ENCODE measurements around the gene DENND1A. TPM values are rescaled to one million over a fixed set of nuclear protein-coding genes. Genes with fewer than 3 reads are reported as not detected.

DENND1A gene
- total RNA-seq, 1 donor from 2014 or later = 13.9 TPM

DNA sequence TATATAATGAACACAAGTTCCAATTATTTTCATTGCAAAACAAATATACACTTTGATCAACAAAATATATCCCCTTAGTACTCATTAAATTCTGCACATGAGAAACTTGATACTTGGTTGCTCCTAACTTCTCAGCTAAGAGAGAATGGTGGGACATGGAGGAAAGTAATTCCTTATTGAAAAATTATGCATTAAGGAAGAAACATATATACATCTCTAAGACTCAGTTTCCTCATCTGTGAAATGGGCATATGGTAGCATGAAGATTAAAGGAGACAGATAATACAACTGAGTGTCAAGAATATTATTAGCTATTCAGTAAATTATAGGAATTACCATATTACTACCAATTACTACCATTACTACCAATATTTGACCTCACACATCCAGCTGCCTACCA is 488.2 kb downstream of the DENND1A start:
- H3K36me3 Mint-ChIP-seq (ENCODE audit: unreplicated experiment) = no peaks in the 10 kb centered on the region
- no peak for DNase-seq
- H3K27ac Mint-ChIP-seq (ENCODE audit: unreplicated experiment) = no peak overlapping the region
- H3K4me3 Mint-ChIP-seq (ENCODE audit: unreplicated experiment) = no peak overlapping the region
- peaks cover 4% of the 10 kb centered on the region for H3K27me3 Mint-ChIP-seq (ENCODE audit: unreplicated experiment)
- H3K4me1 Mint-ChIP-seq (ENCODE audit: low read depth, unreplicated experiment) = peaks cover 13% of the 10 kb centered on the region
- no peaks in the 10 kb centered on the region for H3K9me3 Mint-ChIP-seq (ENCODE audit: unreplicated experiment)
- TF ChIP-seq, protein P1, sequence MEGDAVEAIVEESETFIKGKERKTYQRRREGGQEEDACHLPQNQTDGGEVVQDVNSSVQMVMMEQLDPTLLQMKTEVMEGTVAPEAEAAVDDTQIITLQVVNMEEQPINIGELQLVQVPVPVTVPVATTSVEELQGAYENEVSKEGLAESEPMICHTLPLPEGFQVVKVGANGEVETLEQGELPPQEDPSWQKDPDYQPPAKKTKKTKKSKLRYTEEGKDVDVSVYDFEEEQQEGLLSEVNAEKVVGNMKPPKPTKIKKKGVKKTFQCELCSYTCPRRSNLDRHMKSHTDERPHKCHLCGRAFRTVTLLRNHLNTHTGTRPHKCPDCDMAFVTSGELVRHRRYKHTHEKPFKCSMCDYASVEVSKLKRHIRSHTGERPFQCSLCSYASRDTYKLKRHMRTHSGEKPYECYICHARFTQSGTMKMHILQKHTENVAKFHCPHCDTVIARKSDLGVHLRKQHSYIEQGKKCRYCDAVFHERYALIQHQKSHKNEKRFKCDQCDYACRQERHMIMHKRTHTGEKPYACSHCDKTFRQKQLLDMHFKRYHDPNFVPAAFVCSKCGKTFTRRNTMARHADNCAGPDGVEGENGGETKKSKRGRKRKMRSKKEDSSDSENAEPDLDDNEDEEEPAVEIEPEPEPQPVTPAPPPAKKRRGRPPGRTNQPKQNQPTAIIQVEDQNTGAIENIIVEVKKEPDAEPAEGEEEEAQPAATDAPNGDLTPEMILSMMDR (IDR thresholded peaks at IDR 0.05; ENCODE audit: partially characterized antibody, unreplicated experiment) = no peak

DNA sequence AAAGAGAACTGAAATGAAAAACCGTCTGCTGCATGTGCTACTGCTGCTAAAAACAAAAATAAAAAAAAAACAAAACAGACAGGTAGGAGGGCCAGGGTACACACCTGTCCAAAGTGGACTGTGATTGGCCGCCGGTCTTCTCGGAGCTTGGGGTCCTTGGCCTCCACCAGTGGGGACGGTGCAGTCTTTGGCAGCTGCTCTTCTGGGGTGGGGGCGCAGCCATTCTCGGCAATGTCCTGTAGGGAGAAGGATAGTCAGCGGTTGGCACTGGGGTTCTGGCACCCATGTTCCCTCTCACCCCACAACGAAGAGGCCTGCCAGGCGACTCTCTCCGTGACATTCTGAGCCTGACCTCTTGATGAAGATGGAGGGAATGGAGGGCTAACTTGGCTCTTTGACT is 489.7 kb downstream of the DENND1A start:
- Mint-ChIP-seq H3K4me3 (ENCODE audit: unreplicated experiment) (no peak overlapping the region), H3K36me3 (ENCODE audit: unreplicated experiment) (no peaks in the 10 kb centered on the region), H3K27ac (ENCODE audit: unreplicated experiment) (no peak overlapping the region), H3K27me3 (ENCODE audit: unreplicated experiment) (no peaks in the 10 kb centered on the region), H3K9me3 (ENCODE audit: unreplicated experiment) (no peaks in the 10 kb centered on the region), H3K4me1 (ENCODE audit: low read depth, unreplicated experiment) (peaks cover 11% of the 10 kb centered on the region)
- no peak for DNase-seq
- TF ChIP-seq, protein P1 (IDR thresholded peaks at IDR 0.05; ENCODE audit: partially characterized antibody, unreplicated experiment) = no peak

DNA sequence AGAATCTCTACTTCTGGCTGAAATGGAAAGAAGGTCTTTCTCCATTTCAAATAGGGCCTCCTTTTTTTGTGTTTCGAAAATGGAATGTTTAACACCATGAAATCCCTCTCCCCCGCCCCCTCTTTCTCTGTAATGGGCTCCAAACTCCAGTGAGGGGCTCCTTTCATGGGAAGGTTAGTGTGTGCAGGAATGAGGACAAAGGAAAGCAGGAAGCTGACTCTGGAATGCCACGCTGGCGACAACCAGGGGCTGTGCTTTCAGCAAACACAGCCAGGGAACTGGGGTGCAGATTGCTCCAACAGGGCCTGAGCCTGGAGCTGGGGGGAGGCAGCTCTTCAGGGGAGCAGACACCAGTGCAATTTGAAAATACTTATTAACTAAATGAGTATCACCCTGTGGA is 491.1 kb downstream of the DENND1A start:
- Mint-ChIP-seq H3K27me3 (ENCODE audit: unreplicated experiment) (no peaks in the 10 kb centered on the region), H3K4me3 (ENCODE audit: unreplicated experiment) (no peak overlapping the region), H3K4me1 (ENCODE audit: low read depth, unreplicated experiment) (peaks cover 11% of the 10 kb centered on the region), H3K36me3 (ENCODE audit: unreplicated experiment) (no peaks in the 10 kb centered on the region), H3K9me3 (ENCODE audit: unreplicated experiment) (no peaks in the 10 kb centered on the region), H3K27ac (ENCODE audit: unreplicated experiment) (no peak overlapping the region)
- TF ChIP-seq, protein P1 (IDR thresholded peaks at IDR 0.05; ENCODE audit: partially characterized antibody, unreplicated experiment) = no peak
- no peak for DNase-seq

DNA sequence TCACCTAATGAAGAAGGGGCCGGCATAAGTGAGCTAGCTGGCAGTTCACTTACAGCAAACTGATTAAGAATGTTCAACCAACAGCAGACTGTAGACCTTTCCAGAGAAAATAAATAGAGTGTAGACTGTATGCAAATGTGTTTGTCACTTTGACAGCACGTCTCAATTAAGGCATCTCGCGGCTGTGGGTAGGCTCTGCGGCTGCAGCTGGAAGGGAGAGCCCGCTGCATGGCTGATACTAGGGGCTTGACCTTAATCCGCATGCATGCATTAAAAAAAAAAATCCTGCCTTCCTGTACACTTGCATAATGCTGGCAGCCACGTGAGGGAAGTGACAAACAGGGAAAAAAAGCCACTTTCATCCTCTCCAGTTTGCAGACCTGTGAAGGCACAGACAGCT is 491.6 kb downstream of the DENND1A start:
- Mint-ChIP-seq H3K36me3 (ENCODE audit: unreplicated experiment) (no peaks in the 10 kb centered on the region), H3K4me1 (ENCODE audit: low read depth, unreplicated experiment) (peaks cover 11% of the 10 kb centered on the region), H3K4me3 (ENCODE audit: unreplicated experiment) (no peak overlapping the region), H3K9me3 (ENCODE audit: unreplicated experiment) (no peaks in the 10 kb centered on the region), H3K27me3 (ENCODE audit: unreplicated experiment) (no peaks in the 10 kb centered on the region), H3K27ac (ENCODE audit: unreplicated experiment) (no peak overlapping the region)
- no peak for DNase-seq
- TF ChIP-seq, protein P1 (IDR thresholded peaks at IDR 0.05; ENCODE audit: partially characterized antibody, unreplicated experiment) = no peak

DNA sequence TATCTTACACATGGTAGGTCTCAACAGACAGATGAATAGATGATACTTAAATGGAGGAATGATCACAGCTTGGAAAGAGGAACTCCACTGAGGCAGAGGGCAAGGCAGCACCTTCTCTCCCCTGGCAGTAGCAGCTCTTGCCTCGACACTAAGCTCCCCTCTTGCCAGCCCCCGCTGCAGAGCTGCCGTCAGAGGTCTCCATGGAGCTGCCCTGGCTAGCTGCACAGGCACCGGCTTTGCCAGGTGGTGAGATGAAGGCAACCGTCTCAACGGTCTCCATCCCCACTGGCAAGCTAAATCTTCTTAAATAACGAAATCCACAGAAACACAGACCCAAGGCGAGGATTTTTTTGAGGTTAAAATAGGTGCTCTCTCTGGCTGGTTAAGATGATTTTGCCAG is 492.7 kb downstream of the DENND1A start:
- Mint-ChIP-seq H3K4me1 (ENCODE audit: low read depth, unreplicated experiment) (peaks cover 11% of the 10 kb centered on the region), H3K4me3 (ENCODE audit: unreplicated experiment) (no peak overlapping the region), H3K9me3 (ENCODE audit: unreplicated experiment) (no peaks in the 10 kb centered on the region), H3K27me3 (ENCODE audit: unreplicated experiment) (no peaks in the 10 kb centered on the region), H3K36me3 (ENCODE audit: unreplicated experiment) (no peaks in the 10 kb centered on the region), H3K27ac (ENCODE audit: unreplicated experiment) (no peak overlapping the region)
- no peak for DNase-seq
- TF ChIP-seq, protein P1 (IDR thresholded peaks at IDR 0.05; ENCODE audit: partially characterized antibody, unreplicated experiment) = no peak

Measured in glutamatergic neuron (in vitro differentiated cells).